Measurements from ENCODE around the gene DISP3.

DNA sequence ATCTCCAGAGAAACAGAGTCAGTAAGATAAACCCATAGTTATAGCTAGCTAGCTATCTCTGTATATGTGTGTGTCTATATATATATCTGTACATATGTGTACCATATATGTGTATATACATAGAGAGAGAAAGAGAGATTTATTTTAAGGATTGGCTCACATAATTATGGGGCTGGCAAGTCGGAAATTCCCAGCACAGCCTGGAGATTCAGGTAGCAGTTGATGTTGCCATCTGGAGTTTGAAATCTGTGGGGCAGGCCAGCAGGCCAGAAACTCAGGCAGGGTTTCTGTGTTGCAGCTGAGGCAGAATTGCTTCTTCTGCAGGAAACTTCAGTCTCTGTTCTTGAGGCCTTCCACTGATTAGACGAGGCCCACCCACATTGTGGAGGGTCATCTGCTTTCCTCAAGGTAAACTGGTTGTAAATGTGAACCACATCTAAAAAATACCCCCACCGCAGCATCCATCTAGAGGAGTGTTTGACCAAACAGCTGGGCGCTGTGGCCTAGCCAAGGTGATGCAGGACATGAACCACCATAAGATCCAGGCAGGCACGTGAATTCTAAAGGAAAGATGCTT lies 94.2 kb downstream of the DISP3 start:
- TF ChIP-seq, protein P1, sequence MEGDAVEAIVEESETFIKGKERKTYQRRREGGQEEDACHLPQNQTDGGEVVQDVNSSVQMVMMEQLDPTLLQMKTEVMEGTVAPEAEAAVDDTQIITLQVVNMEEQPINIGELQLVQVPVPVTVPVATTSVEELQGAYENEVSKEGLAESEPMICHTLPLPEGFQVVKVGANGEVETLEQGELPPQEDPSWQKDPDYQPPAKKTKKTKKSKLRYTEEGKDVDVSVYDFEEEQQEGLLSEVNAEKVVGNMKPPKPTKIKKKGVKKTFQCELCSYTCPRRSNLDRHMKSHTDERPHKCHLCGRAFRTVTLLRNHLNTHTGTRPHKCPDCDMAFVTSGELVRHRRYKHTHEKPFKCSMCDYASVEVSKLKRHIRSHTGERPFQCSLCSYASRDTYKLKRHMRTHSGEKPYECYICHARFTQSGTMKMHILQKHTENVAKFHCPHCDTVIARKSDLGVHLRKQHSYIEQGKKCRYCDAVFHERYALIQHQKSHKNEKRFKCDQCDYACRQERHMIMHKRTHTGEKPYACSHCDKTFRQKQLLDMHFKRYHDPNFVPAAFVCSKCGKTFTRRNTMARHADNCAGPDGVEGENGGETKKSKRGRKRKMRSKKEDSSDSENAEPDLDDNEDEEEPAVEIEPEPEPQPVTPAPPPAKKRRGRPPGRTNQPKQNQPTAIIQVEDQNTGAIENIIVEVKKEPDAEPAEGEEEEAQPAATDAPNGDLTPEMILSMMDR (conservative IDR thresholded peaks at IDR 0.05; ENCODE audit: low read depth, low read length): no peak
- TF ChIP-seq POLR2A (IDR thresholded peaks at IDR 0.05; ENCODE audit: low read depth, low read length) (no peak), RFX5 (IDR thresholded peaks at IDR 0.05; ENCODE audit: low read depth, low read length) (no peak), CEBPB (IDR thresholded peaks at IDR 0.05; ENCODE audit: low read depth, low read length) (no peak), RAD21 (IDR thresholded peaks at IDR 0.05; ENCODE audit: low read length) (no peak), CHD1 (IDR thresholded peaks at IDR 0.05; ENCODE audit: low read depth, low read length) (no peak), FOS (IDR thresholded peaks at IDR 0.05; ENCODE audit: low read depth, low read length) (no peak), NFE2L2 (IDR thresholded peaks at IDR 0.05; ENCODE audit: low read depth, low read length) (no peak), BHLHE40 (IDR thresholded peaks at IDR 0.05; ENCODE audit: low read depth, low read length) (no peak), RCOR1 (IDR thresholded peaks at IDR 0.05; ENCODE audit: insufficient replicate concordance, low read length) (no peak), MAZ (IDR thresholded peaks at IDR 0.05; ENCODE audit: borderline replicate concordance, low read depth, low read length) (no peak)
- TF ChIP-seq, protein P2, sequence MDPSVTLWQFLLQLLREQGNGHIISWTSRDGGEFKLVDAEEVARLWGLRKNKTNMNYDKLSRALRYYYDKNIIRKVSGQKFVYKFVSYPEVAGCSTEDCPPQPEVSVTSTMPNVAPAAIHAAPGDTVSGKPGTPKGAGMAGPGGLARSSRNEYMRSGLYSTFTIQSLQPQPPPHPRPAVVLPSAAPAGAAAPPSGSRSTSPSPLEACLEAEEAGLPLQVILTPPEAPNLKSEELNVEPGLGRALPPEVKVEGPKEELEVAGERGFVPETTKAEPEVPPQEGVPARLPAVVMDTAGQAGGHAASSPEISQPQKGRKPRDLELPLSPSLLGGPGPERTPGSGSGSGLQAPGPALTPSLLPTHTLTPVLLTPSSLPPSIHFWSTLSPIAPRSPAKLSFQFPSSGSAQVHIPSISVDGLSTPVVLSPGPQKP (IDR thresholded peaks at IDR 0.05; ENCODE audit: borderline replicate concordance, low read depth, low read length): no peak

Data from IMR-90 (cell line).